HG03432 (cell line): ENCODE results near the gene IL6ST.
"Not testable (repeated sequence)": the region's sequence is repeated elsewhere in the genome, so short reads cannot be mapped to it uniquely, and the experiment has no call there.

Source experiments
- ATAC-seq: cut with Tn5 transposase; IDR thresholded peaks from one replicate; pipeline ENCODE4 v1.9.1; 2021; ENCODE audit warnings: mild to moderate bottlenecking, moderate library complexity; ENCODE audit not compliant: unreplicated experiment

Gene IL6ST

GRCh38 chr5:55994495-55994997 lies at the start of gene IL6ST:
IL6ST (minus strand) TSS chr5:55994963; CDS start chr5:55976278, 18,685 bp downstream.
- peak; percentile 45 for ATAC-seq

GRCh38 chr5:56039985-56040384 lies 45.2 kb upstream of the IL6ST start:
- ATAC-seq: no peak

- ATAC-seq: not testable (repeated sequence)
Observed at GRCh38 chr5:56038206-56038605, 43.4 kb upstream of the IL6ST start.

- peak; percentile 42 for ATAC-seq
Observed at GRCh38 chr5:56037531-56038010, 42.8 kb upstream of the IL6ST start.

GRCh38 chr5:56035394-56035793 lies 40.6 kb upstream of the IL6ST start:
- ATAC-seq: not testable (repeated sequence)

- ATAC-seq: not testable (repeated sequence)
Observed at GRCh38 chr5:56029871-56030630, 35.3 kb upstream of the IL6ST start.

- no peak for ATAC-seq
Observed at GRCh38 chr5:56029457-56029856, 34.7 kb upstream of the IL6ST start.

GRCh38 chr5:56028708-56029107 lies 33.9 kb upstream of the IL6ST start:
- no peak for ATAC-seq

GRCh38 chr5:56026863-56027300 lies 32.1 kb upstream of the IL6ST start:
- peak; percentile 87 for ATAC-seq

GRCh38 chr5:56025151-56025885 lies 30.6 kb upstream of the IL6ST start:
- ATAC-seq: no peak

GRCh38 chr5:56024810-56025150 lies 30.0 kb upstream of the IL6ST start:
- ATAC-seq: no peak

- no peak for ATAC-seq
Observed at GRCh38 chr5:56023296-56023695, 28.5 kb upstream of the IL6ST start.

- no peak for ATAC-seq
Observed at GRCh38 chr5:56019306-56020272, 24.8 kb upstream of the IL6ST start.

- no peak for ATAC-seq
Observed at GRCh38 chr5:56018832-56019231, 24.1 kb upstream of the IL6ST start.

- ATAC-seq: not testable (repeated sequence)
Observed at GRCh38 chr5:56014701-56015100, 19.9 kb upstream of the IL6ST start.

GRCh38 chr5:56013939-56014338 lies 19.2 kb upstream of the IL6ST start:
- not testable (repeated sequence) for ATAC-seq

GRCh38 chr5:56012281-56012963 lies 17.7 kb upstream of the IL6ST start:
- peak; percentile 91 for ATAC-seq

GRCh38 chr5:56011835-56012234 lies 17.1 kb upstream of the IL6ST start:
- ATAC-seq: peak; percentile 55

- ATAC-seq: no peak
Observed at GRCh38 chr5:56010431-56010830, 15.7 kb upstream of the IL6ST start.

GRCh38 chr5:56006600-56006999 lies 11.8 kb upstream of the IL6ST start:
- ATAC-seq: no peak
